NCI-H460 (cell line): ENCODE measurements around the gene PCDHB9. TPM values are rescaled to one million over a fixed set of nuclear protein-coding genes. Genes with fewer than 3 reads are reported as not detected.
"Not testable (repeated sequence)": the region's sequence is repeated elsewhere in the genome, so short reads cannot be mapped to it uniquely, and the experiment has no call there.

Experiments
- DNase-seq: peaks from one replicate; pipeline ENCODE4 v3.0.0-alpha.2; 2016; ENCODE audit warnings: low read depth; ENCODE audit errors: extremely low read depth
- total RNA-seq: library from RNA; depleted of rRNA; stranded (reverse); fragments of >200 nt; shearing (Covaris generic); gene quantifications from 2 replicates; pipeline ENCODE4 v1.2.3, GENCODE V29; 2014

Gene PCDHB9
- total RNA-seq, 1 experiment from 2014 or later = 0.40 TPM

GRCh38 chr5:141184117-141184855, 2.7 kb upstream of the PCDHB9 start:
- not testable (repeated sequence) for DNase-seq

- not testable (repeated sequence) for DNase-seq
Measured at GRCh38 chr5:141188682-141189081, 1.7 kb downstream of the PCDHB9 start.

- DNase-seq = not testable (repeated sequence)
Measured at GRCh38 chr5:141189131-141189530, 2.2 kb downstream of the PCDHB9 start.

GRCh38 chr5:141192110-141192725, 5.3 kb downstream of the PCDHB9 start, which contains the start of gene PCDHB10:
TSS of gene PCDHB10 (plus strand) at chr5:141192353. CDS start at chr5:141192553, 200 bp downstream.
- DNase-seq = peak; percentile 45

GRCh38 chr5:141194332-141194731, 7.4 kb downstream of the PCDHB9 start:
- not testable (repeated sequence) for DNase-seq

GRCh38 chr5:141196363-141196762, 9.4 kb downstream of the PCDHB9 start:
- no peak for DNase-seq

- DNase-seq = peak; percentile 69
Measured at GRCh38 chr5:141199359-141200235, 12.6 kb downstream of the PCDHB9 start, which contains the start of gene PCDHB11. TSS of gene PCDHB11 (plus strand) at chr5:141199627. CDS start at chr5:141199775, 148 bp downstream.

GRCh38 chr5:141201126-141201525, 14.2 kb downstream of the PCDHB9 start:
- DNase-seq = not testable (repeated sequence)

- not testable (repeated sequence) for DNase-seq
Measured at GRCh38 chr5:141201646-141202045, 14.7 kb downstream of the PCDHB9 start.

GRCh38 chr5:141208478-141208877, 21.5 kb downstream of the PCDHB9 start, which contains the start of gene PCDHB12:
TSS of gene PCDHB12 (plus strand) at chr5:141208719. CDS start at chr5:141208908, 189 bp downstream.
- DNase-seq = peak; percentile 20

- DNase-seq = not testable (repeated sequence)
Measured at GRCh38 chr5:141210281-141210680, 23.3 kb downstream of the PCDHB9 start.

GRCh38 chr5:141210849-141211248, 23.9 kb downstream of the PCDHB9 start:
- not testable (repeated sequence) for DNase-seq

- DNase-seq = peak; percentile 63
Measured at GRCh38 chr5:141213656-141214339, 26.8 kb downstream of the PCDHB9 start, which contains the start of gene PCDHB13. TSS of gene PCDHB13 (plus strand) at chr5:141213919. CDS start at chr5:141214124, 205 bp downstream.

GRCh38 chr5:141214583-141214982, 27.6 kb downstream of the PCDHB9 start:
- DNase-seq = not testable (repeated sequence)

- DNase-seq = not testable (repeated sequence)
Measured at GRCh38 chr5:141215504-141215903, 28.5 kb downstream of the PCDHB9 start.

GRCh38 chr5:141216035-141216434, 29.1 kb downstream of the PCDHB9 start:
- DNase-seq = not testable (repeated sequence)

- DNase-seq = peak; percentile 48
Measured at GRCh38 chr5:141223112-141223783, 36.3 kb downstream of the PCDHB9 start, which contains the start of gene PCDHB14. TSS of gene PCDHB14 (plus strand) at chr5:141223343. CDS start at chr5:141223506, 163 bp downstream.

- not testable (repeated sequence) for DNase-seq
Measured at GRCh38 chr5:141224844-141225243, 37.9 kb downstream of the PCDHB9 start.

GRCh38 chr5:141225421-141225820, 38.5 kb downstream of the PCDHB9 start:
- not testable (repeated sequence) for DNase-seq
